T-helper 1 cell treated with Interleukin-12 subunit alpha and Interleukin-12 subunit beta and Interleukin-4 antibody, amounts not matched to agents 30 ng/mL and 1 ng/mL, for 36 hours (primary cell): Measurements from ENCODE around the gene TMEM35B. TPM values are rescaled to one million over a fixed set of nuclear protein-coding genes. Genes with fewer than 3 reads are reported as not detected.

Experiments
- intact Hi-C: fragments of 100-400 bp; cut with micrococcal nuclease; formaldehyde crosslinking; loops from one replicate; pipeline ENCODE4 v1.15.1; 2024
- total RNA-seq: library from RNA; stranded (reverse); gene quantifications from 2 replicates; pipeline ENCODE4 v1.2.3, GENCODE V29; 2022

The TMEM35B gene
- total RNA-seq, result 34.5 and 35.1 TPM in 2 replicates

- intact Hi-C loops, result loop anchor here (1.0 to 10.0 kb wide), 4 partner anchors 46 to 210 kb away; partner anchors contain the start of genes SFPQ, ZMYM1 and ZMYM6
Observed at GRCh38 chr1:34984793-34985608, at the start of gene TMEM35B. Gene TMEM35B (minus strand): TSS chr1:34985347. CDS start chr1:34985305, 42 bp downstream.

GRCh38 chr1:35033346-35033745 lies 48.2 kb upstream of the TMEM35B start:
- intact Hi-C loops, result loop anchor here (5.0 kb wide), 3 partner anchors 524 to 1189 kb away; partner anchors contain the start of genes CLSPN, KIAA0319L, NCDN and THRAP3

- intact Hi-C loops, result loop anchor here (5.0 kb wide), 3 partner anchors 525 to 1190 kb away; partner anchors contain the start of genes CLSPN, KIAA0319L, NCDN and THRAP3
Observed at GRCh38 chr1:35032384-35032739, 47.2 kb upstream of the TMEM35B start.

GRCh38 chr1:35030756-35031446 lies 45.8 kb upstream of the TMEM35B start:
- intact Hi-C loops, result loop anchor here (1.0 to 5.0 kb wide), 11 partner anchors 46 to 1191 kb away; partner anchors contain the start of genes AGO1, CLSPN, KIAA0319L and NCDN

- intact Hi-C loops, result loop anchor here (2.0 to 5.0 kb wide), 5 partner anchors 172 to 1192 kb away; partner anchors contain the start of genes CLSPN, KIAA0319L, NCDN and PSMB2
Observed at GRCh38 chr1:35030338-35030737, 45.2 kb upstream of the TMEM35B start.

GRCh38 chr1:35029761-35030160 lies 44.6 kb upstream of the TMEM35B start:
- intact Hi-C loops, result loop anchor here (2.0 to 5.0 kb wide), 5 partner anchors 171 to 1193 kb away; partner anchors contain the start of genes CLSPN, KIAA0319L, NCDN and PSMB2

GRCh38 chr1:35016406-35016805 lies 31.3 kb upstream of the TMEM35B start:
- intact Hi-C loops, result no loop called here

GRCh38 chr1:35014486-35014885 lies 29.3 kb upstream of the TMEM35B start:
- intact Hi-C loops, result no loop called here

- intact Hi-C loops, result no loop called here
Observed at GRCh38 chr1:35005711-35006110, 20.6 kb upstream of the TMEM35B start.

- intact Hi-C loops, result no loop called here
Observed at GRCh38 chr1:35001743-35002142, 16.6 kb upstream of the TMEM35B start.

GRCh38 chr1:34994878-34995277 lies 9.7 kb upstream of the TMEM35B start:
- intact Hi-C loops, result no loop called here

GRCh38 chr1:34988581-34988980 lies 3.4 kb upstream of the TMEM35B start:
- intact Hi-C loops, result loop anchor here (10.0 kb wide), 1 partner anchor 206 kb away; the partner anchor contains the start of gene SFPQ

- intact Hi-C loops, result loop anchor here (10.0 kb wide), 1 partner anchor 207 kb away; the partner anchor contains the start of gene SFPQ
Observed at GRCh38 chr1:34988147-34988546, 3.0 kb upstream of the TMEM35B start.

GRCh38 chr1:34987018-34987417 lies 1.9 kb upstream of the TMEM35B start:
- intact Hi-C loops, result loop anchor here (10.0 kb wide), 1 partner anchor 208 kb away; the partner anchor contains the start of gene SFPQ

GRCh38 chr1:34985609-34985904 lies 410 bp upstream of the TMEM35B start:
- intact Hi-C loops, result loop anchor here (1.0 to 10.0 kb wide), 4 partner anchors 46 to 209 kb away; partner anchors contain the start of genes SFPQ, ZMYM1 and ZMYM6

GRCh38 chr1:34984435-34984792 lies 733 bp downstream of the TMEM35B start:
- intact Hi-C loops, result loop anchor here (10.0 kb wide), 1 partner anchor 210 kb away; the partner anchor contains the start of gene SFPQ

- intact Hi-C loops, result loop anchor here (10.0 kb wide), 1 partner anchor 211 kb away; the partner anchor contains the start of gene SFPQ
Observed at GRCh38 chr1:34983700-34984355, 1.3 kb downstream of the TMEM35B start.

- intact Hi-C loops, result loop anchor here (10.0 kb wide), 1 partner anchor 212 kb away; the partner anchor contains the start of gene SFPQ
Observed at GRCh38 chr1:34982820-34983376, 2.2 kb downstream of the TMEM35B start.

- intact Hi-C loops, result loop anchor here (10.0 kb wide), 1 partner anchor 214 kb away; the partner anchor contains the start of gene SFPQ
Observed at GRCh38 chr1:34980715-34981114, 4.4 kb downstream of the TMEM35B start.

- intact Hi-C loops, result no loop called here
Observed at GRCh38 chr1:34978921-34979320, 6.2 kb downstream of the TMEM35B start.

- intact Hi-C loops, result no loop called here
Observed at GRCh38 chr1:34977858-34978257, 7.3 kb downstream of the TMEM35B start.
